BLaER1 (cell line): ENCODE results near the gene TAL1.
A peak's percentile ranks its signal among the peaks of the same experiment; 100 is the strongest.

Source experiments
- H3K27ac ChIP-seq: shearing (Covaris generic); formaldehyde crosslinking; 2 replicates; pipeline ENCODE4 v1.8.1; 2022
- H3K27me3 ChIP-seq: shearing (Covaris generic); formaldehyde crosslinking; 2 replicates; pipeline ENCODE4 v1.8.1; 2022
- H3K36me3 ChIP-seq: shearing (Covaris generic); formaldehyde crosslinking; 2 replicates; pipeline ENCODE4 v1.8.1; 2022
- H3K4me1 ChIP-seq: shearing (Covaris generic); formaldehyde crosslinking; 2 replicates; pipeline ENCODE4 v1.8.1; 2022
- H3K4me2 ChIP-seq: shearing (Covaris generic); formaldehyde crosslinking; 2 replicates; pipeline ENCODE4 v1.8.1; 2022
- H3K4me3 ChIP-seq: shearing (Covaris generic); formaldehyde crosslinking; 2 replicates; pipeline ENCODE4 v1.8.1; 2022
- H3K9ac ChIP-seq: shearing (Covaris generic); formaldehyde crosslinking; 2 replicates; pipeline ENCODE4 v1.8.1; 2022
- H3K9me3 ChIP-seq: shearing (Covaris generic); formaldehyde crosslinking; 2 replicates; pipeline ENCODE4 v1.8.1; 2022
- H4K20me1 ChIP-seq: shearing (Covaris generic); formaldehyde crosslinking; 2 replicates; pipeline ENCODE4 v1.8.1; 2022
- Cebpa-rat ChIP-seq: shearing (Covaris generic); IDR thresholded peaks from 2 replicates; pipeline ENCODE4 v1.8.1; 2022

Gene TAL1

GRCh38 chr1:47244339-47244862 is 12.4 kb upstream of the TAL1 start:
- Histone ChIP-seq H3K4me1 (peaks cover under 1% of the 10 kb centered on the region; the same call in 1 of the 2 replicates), H3K4me2 (no peak overlapping the region), H3K4me3 (no peak overlapping the region), H3K27me3 (no peaks in the 10 kb centered on the region), H3K9me3 (no peaks in the 10 kb centered on the region), H3K9ac (no peak overlapping the region), H3K36me3 (peaks cover 5% of the 10 kb centered on the region), H4K20me1 (no peaks in the 10 kb centered on the region), H3K27ac (no peak overlapping the region)
- TF ChIP-seq Cebpa-rat, result no peak

GRCh38 chr1:47243910-47244309 is 11.9 kb upstream of the TAL1 start:
- Histone ChIP-seq H3K4me3 (no peak overlapping the region), H3K9ac (no peak overlapping the region), H3K27ac (no peak overlapping the region), H3K4me1 (peaks cover 5% of the 10 kb centered on the region; the same call in 1 of the 2 replicates), H3K9me3 (no peaks in the 10 kb centered on the region), H3K36me3 (no peaks in the 10 kb centered on the region), H4K20me1 (no peaks in the 10 kb centered on the region), H3K4me2 (no peak overlapping the region), H3K27me3 (no peaks in the 10 kb centered on the region)
- TF ChIP-seq Cebpa-rat, result no peak

GRCh38 chr1:47241114-47242113 is 9.4 kb upstream of the TAL1 start:
- no peak overlapping the region for H3K27ac ChIP-seq
- H3K4me1 ChIP-seq, result peaks cover 6% of the 10 kb centered on the region; the same call in 1 of the 2 replicates
- no peaks in the 10 kb centered on the region for H3K27me3 ChIP-seq

GRCh38 chr1:47238935-47239592 is 7.0 kb upstream of the TAL1 start:
- Histone ChIP-seq H3K27ac (no peak overlapping the region), H3K4me2 (no peak overlapping the region; the same call in 1 of the 2 replicates), H3K27me3 (peaks cover 17% of the 10 kb centered on the region), H3K9ac (no peak overlapping the region), H3K4me3 (no peak overlapping the region), H4K20me1 (no peaks in the 10 kb centered on the region), H3K4me1 (peaks cover 17% of the 10 kb centered on the region), H3K36me3 (no peaks in the 10 kb centered on the region), H3K9me3 (no peaks in the 10 kb centered on the region)
- no peak for TF ChIP-seq Cebpa-rat

More at GRCh38 chr1:47241114-47242113, 9.4 kb upstream of the TAL1 start:
- TF ChIP-seq Cebpa-rat, result no peak
- Histone ChIP-seq H4K20me1 (no peaks in the 10 kb centered on the region), H3K4me3 (no peak overlapping the region), H3K9ac (no peak overlapping the region), H3K9me3 (no peaks in the 10 kb centered on the region), H3K4me2 (no peak overlapping the region), H3K36me3 (no peaks in the 10 kb centered on the region)

- Histone ChIP-seq H3K27me3 (peaks cover 49% of the 10 kb centered on the region), H3K4me2 (peak overlapping the region; percentile 65), H4K20me1 (peaks cover 3% of the 10 kb centered on the region), H3K4me3 (no peak overlapping the region), H3K9me3 (peaks cover 9% of the 10 kb centered on the region; the same call in 1 of the 2 replicates), H3K4me1 (peaks cover 17% of the 10 kb centered on the region), H3K9ac (no peak overlapping the region), H3K27ac (no peak overlapping the region), H3K36me3 (no peaks in the 10 kb centered on the region)
- TF ChIP-seq Cebpa-rat, result no peak
These were observed 3.8 kb upstream of the TAL1 start for GRCh38 chr1:47235806-47236205.

GRCh38 chr1:47235241-47235681 is 3.2 kb upstream of the TAL1 start:
- peak overlapping the region; percentile 65 for H3K4me2 ChIP-seq
- no peaks in the 10 kb centered on the region for H3K36me3 ChIP-seq
- H3K4me1 ChIP-seq, result peaks cover 17% of the 10 kb centered on the region
- no peak overlapping the region for H3K4me3 ChIP-seq
- peaks cover 13% of the 10 kb centered on the region; the same call in 1 of the 2 replicates for H3K9me3 ChIP-seq
- no peak for TF ChIP-seq Cebpa-rat
- H4K20me1 ChIP-seq, result peaks cover 8% of the 10 kb centered on the region
- H3K27me3 ChIP-seq, result peaks cover 55% of the 10 kb centered on the region
- H3K27ac ChIP-seq, result no peak overlapping the region
- no peak overlapping the region for H3K9ac ChIP-seq

- no peak overlapping the region for H3K27ac ChIP-seq
- H3K4me2 ChIP-seq, result no peak overlapping the region
- H3K9me3 ChIP-seq, result peaks cover 13% of the 10 kb centered on the region; the same call in 1 of the 2 replicates
- H3K4me1 ChIP-seq, result peaks cover 11% of the 10 kb centered on the region
- TF ChIP-seq Cebpa-rat, result no peak
- H4K20me1 ChIP-seq, result peaks cover 29% of the 10 kb centered on the region
- peaks cover 75% of the 10 kb centered on the region for H3K27me3 ChIP-seq
- no peaks in the 10 kb centered on the region for H3K36me3 ChIP-seq
- H3K4me3 ChIP-seq, result no peak overlapping the region
- no peak overlapping the region for H3K9ac ChIP-seq
These were observed 1.2 kb upstream of the TAL1 start for GRCh38 chr1:47233186-47233585.

- Histone ChIP-seq H3K27ac (no peak overlapping the region), H3K36me3 (no peaks in the 10 kb centered on the region), H3K4me3 (no peak overlapping the region), H3K9ac (no peak overlapping the region), H3K27me3 (peaks cover 92% of the 10 kb centered on the region), H3K9me3 (peaks cover 13% of the 10 kb centered on the region; the same call in 1 of the 2 replicates), H4K20me1 (peaks cover 39% of the 10 kb centered on the region), H3K4me2 (peak overlapping the region; percentile 29), H3K4me1 (peaks cover 11% of the 10 kb centered on the region)
- TF ChIP-seq Cebpa-rat, result peak; percentile 50; the same call in 1 of the 2 replicates
These were observed 481 bp downstream of the TAL1 start for GRCh38 chr1:47231301-47232186.

GRCh38 chr1:47230692-47231300 is 1.2 kb downstream of the TAL1 start:
- H3K27ac ChIP-seq, result no peak overlapping the region
- no peak overlapping the region for H3K4me3 ChIP-seq
- peaks cover 9% of the 10 kb centered on the region for H3K4me1 ChIP-seq
- H3K27me3 ChIP-seq, result peaks cover 99% of the 10 kb centered on the region
- no peak for TF ChIP-seq Cebpa-rat
- H3K9me3 ChIP-seq, result peaks cover 13% of the 10 kb centered on the region; the same call in 1 of the 2 replicates
- no peak overlapping the region for H3K9ac ChIP-seq
- no peak overlapping the region for H3K4me2 ChIP-seq
- H3K36me3 ChIP-seq, result no peaks in the 10 kb centered on the region
- peaks cover 44% of the 10 kb centered on the region for H4K20me1 ChIP-seq
